Measurements from ENCODE around the gene LRRC56. TPM values are rescaled to one million over a fixed set of nuclear protein-coding genes. Genes with fewer than 3 reads are reported as not detected.
A peak's percentile ranks its signal among the peaks of the same experiment; 100 is the strongest.

LRRC56 gene
- total and polyA plus RNA-seq, 2 of the 13 experiments (the other 11 are each of a cell fraction or from before 2014, with no cell fraction given): 0.11 to 0.29 TPM

GRCh38 chr11:567629-568292 lies 30.4 kb downstream of the LRRC56 start (continued):
- 0 out of 2 replicates have a peak, but pooled peaks have one; percentile 35 for TF ChIP-seq ZNF501 (CRISPR knock-in tag; IDR thresholded peaks at IDR 0.05)
- no peak for TF ChIP-seq GFI1 (CRISPR knock-in tag; IDR thresholded peaks at IDR 0.05; ENCODE audit: borderline replicate concordance)
- no peak for TF ChIP-seq ZNF274 (CRISPR knock-in tag; IDR thresholded peaks at IDR 0.05)
- TF ChIP-seq ARID4A (CRISPR knock-in tag; IDR thresholded peaks at IDR 0.05; ENCODE audit: borderline replicate concordance): peak; percentile 58
- TF ChIP-seq SATB2 (CRISPR knock-in tag; IDR thresholded peaks at IDR 0.05): no peak
- no peak for TF ChIP-seq KAT7 (CRISPR knock-in tag; IDR thresholded peaks at IDR 0.05; ENCODE audit: borderline replicate concordance)
- TF ChIP-seq PHF21A (CRISPR knock-in tag; IDR thresholded peaks at IDR 0.05): no peak
- TF ChIP-seq SALL1 (CRISPR knock-in tag; IDR thresholded peaks at IDR 0.05): 0 out of 2 replicates have a peak, but pooled peaks have one; percentile 25
- no peak for TF ChIP-seq NCOA5 (CRISPR knock-in tag; IDR thresholded peaks at IDR 0.05)
- no peak; the same call in 1 of the 2 replicates for TF ChIP-seq SPEN (CRISPR knock-in tag; IDR thresholded peaks at IDR 0.05; ENCODE audit: low read depth)
- TF ChIP-seq USF2 (IDR thresholded peaks at IDR 0.05; ENCODE audit: low read depth, low read length): no peak
- no peak for TF ChIP-seq USF2 (CRISPR knock-in tag; IDR thresholded peaks at IDR 0.05; ENCODE audit: borderline replicate concordance)
- peak; percentile 17; the same call in 1 of the 2 replicates for TF ChIP-seq YEATS2 (CRISPR knock-in tag; IDR thresholded peaks at IDR 0.05; ENCODE audit: borderline replicate concordance)
- TF ChIP-seq ISL2 (CRISPR knock-in tag; IDR thresholded peaks at IDR 0.05): 0 out of 2 replicates have a peak, but pooled peaks have one; percentile 5
- TF ChIP-seq RBM22 (optimal IDR thresholded peaks at IDR 0.05; ENCODE audit: low read length): no peak
- TF ChIP-seq BCL6 (CRISPR knock-in tag; IDR thresholded peaks at IDR 0.05): no peak
- no peak for TF ChIP-seq HIVEP1 (CRISPR knock-in tag; IDR thresholded peaks at IDR 0.05)
- TF ChIP-seq AGO2 (optimal IDR thresholded peaks at IDR 0.05; ENCODE audit: low read depth, low read length): no peak
- TF ChIP-seq PRMT3 (CRISPR knock-in tag; IDR thresholded peaks at IDR 0.05; ENCODE audit: borderline replicate concordance, low read depth): no peak
- TF ChIP-seq CREB1 (IDR thresholded peaks at IDR 0.05): no peak
- no peak for TF ChIP-seq CREB1 (CRISPR knock-in tag; IDR thresholded peaks at IDR 0.05)
- TF ChIP-seq TCF7L2 (IDR thresholded peaks at IDR 0.05; ENCODE audit: low read depth, low read length): no peak
- TF ChIP-seq MAX (IDR thresholded peaks at IDR 0.05): 0 out of 2 replicates have a peak, but pooled peaks have one; percentile 7
- peak; percentile 11; the same call in 1 of the 2 replicates for TF ChIP-seq ESRRA (CRISPR knock-in tag; IDR thresholded peaks at IDR 0.05; ENCODE audit: low read depth)
